Type B pancreatic cell (in vitro differentiated cells): ENCODE measurements around the gene NOX3. TPM values are rescaled to one million over a fixed set of nuclear protein-coding genes. Genes with fewer than 3 reads are reported as not detected.

ENCODE experiments used
- DNase-seq: peaks from one replicate; pipeline ENCODE4 v3.0.0; 2021; ENCODE audit warnings: mixed read lengths; ENCODE audit not compliant: unreplicated experiment; ENCODE audit errors: extremely low spot score
- H3K27ac Mint-ChIP-seq: 2 replicates; pipeline ENCODE4 v1.8.0; 2021; ENCODE audit warnings: mild to moderate bottlenecking, mixed read lengths
- H3K27me3 Mint-ChIP-seq: 2 replicates; pipeline ENCODE4 v1.8.0; 2021; ENCODE audit warnings: mixed read lengths
- H3K36me3 Mint-ChIP-seq: 2 replicates; pipeline ENCODE4 v1.8.0; 2021; ENCODE audit warnings: mixed read lengths
- H3K4me1 Mint-ChIP-seq: one replicate; pipeline ENCODE4 v1.8.0; 2021; ENCODE audit warnings: mixed read lengths; ENCODE audit not compliant: unreplicated experiment
- H3K4me3 Mint-ChIP-seq: 2 replicates; pipeline ENCODE4 v1.8.0; 2021; ENCODE audit warnings: mild to moderate bottlenecking, mixed read lengths
- H3K9me3 Mint-ChIP-seq: 2 replicates; pipeline ENCODE4 v1.8.0; 2021; ENCODE audit warnings: mixed read lengths
- total RNA-seq: library from RNA; stranded (reverse); gene quantifications from 2 replicates; pipeline ENCODE4 v1.2.1, GENCODE V29; 2021; ENCODE audit warnings: low replicate concordance
- TF ChIP-seq, protein P1 (sequence below): fragments of 200-600 bp; sonication (generic); conservative IDR thresholded peaks from 2 replicates; pipeline ENCODE4 v1.5.0; 2021; ENCODE audit warnings: antibody characterized with exemption, mild to moderate bottlenecking

Gene NOX3
- total RNA-seq, 1 donor from 2014 or later, result not detected

DNA sequence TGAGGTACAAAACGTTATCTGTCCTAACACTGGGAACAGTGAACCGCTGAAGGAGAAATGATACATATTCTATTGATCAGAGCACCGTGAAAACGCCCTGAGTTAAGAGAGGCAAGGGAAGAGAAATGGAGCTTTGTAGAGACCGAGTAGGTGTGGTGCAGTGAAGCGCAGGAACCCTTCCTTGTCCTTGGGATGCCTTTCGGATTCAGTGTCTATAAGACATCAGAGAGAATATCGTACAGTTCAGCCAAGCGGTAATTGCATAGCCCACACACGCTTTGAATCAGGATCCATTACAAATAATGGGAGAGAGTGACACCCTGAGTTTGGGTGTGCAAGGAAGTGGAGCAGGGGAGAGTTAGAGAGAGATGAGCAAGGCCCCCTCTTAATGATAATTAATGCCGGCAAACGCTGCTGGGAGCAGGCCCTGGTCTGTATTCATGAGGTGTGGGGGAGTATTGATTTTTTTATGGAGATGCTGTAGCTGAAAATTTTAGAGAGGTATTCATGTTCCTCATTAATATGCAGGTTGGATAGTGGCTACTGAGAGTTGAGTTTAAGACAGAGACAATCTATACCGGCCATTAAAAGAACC, 20.7 kb downstream of the NOX3 start:
- Mint-ChIP-seq H3K36me3 (no peaks in the 10 kb centered on the region), H3K4me3 (no peak overlapping the region), H3K4me1 (no peaks in the 10 kb centered on the region), H3K27me3 (peaks cover 3% of the 10 kb centered on the region), H3K9me3 (no peaks in the 10 kb centered on the region), H3K27ac (no peak overlapping the region)
- TF ChIP-seq, protein P1, sequence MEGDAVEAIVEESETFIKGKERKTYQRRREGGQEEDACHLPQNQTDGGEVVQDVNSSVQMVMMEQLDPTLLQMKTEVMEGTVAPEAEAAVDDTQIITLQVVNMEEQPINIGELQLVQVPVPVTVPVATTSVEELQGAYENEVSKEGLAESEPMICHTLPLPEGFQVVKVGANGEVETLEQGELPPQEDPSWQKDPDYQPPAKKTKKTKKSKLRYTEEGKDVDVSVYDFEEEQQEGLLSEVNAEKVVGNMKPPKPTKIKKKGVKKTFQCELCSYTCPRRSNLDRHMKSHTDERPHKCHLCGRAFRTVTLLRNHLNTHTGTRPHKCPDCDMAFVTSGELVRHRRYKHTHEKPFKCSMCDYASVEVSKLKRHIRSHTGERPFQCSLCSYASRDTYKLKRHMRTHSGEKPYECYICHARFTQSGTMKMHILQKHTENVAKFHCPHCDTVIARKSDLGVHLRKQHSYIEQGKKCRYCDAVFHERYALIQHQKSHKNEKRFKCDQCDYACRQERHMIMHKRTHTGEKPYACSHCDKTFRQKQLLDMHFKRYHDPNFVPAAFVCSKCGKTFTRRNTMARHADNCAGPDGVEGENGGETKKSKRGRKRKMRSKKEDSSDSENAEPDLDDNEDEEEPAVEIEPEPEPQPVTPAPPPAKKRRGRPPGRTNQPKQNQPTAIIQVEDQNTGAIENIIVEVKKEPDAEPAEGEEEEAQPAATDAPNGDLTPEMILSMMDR, result no peak
- no peak for DNase-seq

DNA sequence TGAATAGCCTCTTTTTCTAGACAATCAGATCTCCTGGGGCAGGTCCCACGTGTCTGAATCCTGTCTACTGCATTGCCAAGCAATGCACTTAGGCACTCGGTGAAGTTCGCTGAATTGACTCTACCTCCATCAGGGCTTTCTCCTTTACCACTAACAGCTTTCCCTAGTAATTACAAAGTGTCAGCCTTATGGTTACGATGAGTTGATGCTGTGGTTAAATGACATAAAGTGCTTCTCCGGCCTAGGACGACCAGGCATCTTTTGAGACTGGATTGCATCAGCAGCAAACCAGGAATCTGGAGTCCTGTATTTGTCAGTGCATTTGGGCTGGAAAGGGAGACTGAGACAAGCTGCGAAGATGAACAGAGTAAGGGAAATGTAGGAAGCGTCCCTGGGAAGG, 21.5 kb downstream of the NOX3 start:
- TF ChIP-seq, protein P1, result no peak
- no peak for DNase-seq
- Mint-ChIP-seq H3K36me3 (no peaks in the 10 kb centered on the region), H3K4me3 (no peak overlapping the region), H3K9me3 (no peaks in the 10 kb centered on the region), H3K4me1 (peaks cover 5% of the 10 kb centered on the region), H3K27ac (no peak overlapping the region), H3K27me3 (peaks cover 3% of the 10 kb centered on the region)

GRCh38 chr6:155432293-155432692, 23.3 kb downstream of the NOX3 start:
- TF ChIP-seq, protein P1, result no peak
- no peak for DNase-seq
- Mint-ChIP-seq H3K27me3 (peaks cover 3% of the 10 kb centered on the region), H3K4me1 (peaks cover 5% of the 10 kb centered on the region), H3K36me3 (no peaks in the 10 kb centered on the region), H3K9me3 (no peaks in the 10 kb centered on the region), H3K27ac (no peak overlapping the region), H3K4me3 (no peak overlapping the region)

DNA sequence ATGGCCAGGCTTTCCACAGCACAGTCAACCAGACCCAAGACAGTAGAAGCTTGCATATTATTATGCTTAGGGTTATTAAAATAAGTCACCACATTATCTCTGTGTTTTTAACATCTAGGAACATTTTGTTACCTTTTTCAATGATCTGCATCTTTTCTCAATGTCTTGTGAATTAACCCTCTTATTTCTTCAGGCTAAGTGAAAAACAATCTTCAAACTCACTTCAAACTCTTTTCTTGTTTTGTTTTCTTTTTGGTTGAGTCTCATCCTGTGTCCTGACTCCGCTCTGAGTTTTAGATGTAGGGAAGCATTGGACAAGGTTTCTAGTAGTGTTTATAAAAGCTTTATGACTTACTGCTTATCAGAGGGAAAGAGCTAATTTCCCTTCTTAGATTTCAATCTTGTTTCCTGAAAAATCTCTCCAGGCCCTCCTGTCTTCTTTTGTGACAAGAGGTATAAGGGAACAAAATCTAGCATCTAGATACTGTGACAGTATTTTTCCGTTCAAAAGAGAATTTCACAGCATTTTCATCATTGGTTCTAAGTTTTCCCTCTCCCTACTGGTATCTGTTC, 26.2 kb downstream of the NOX3 start:
- Mint-ChIP-seq H3K36me3 (no peaks in the 10 kb centered on the region), H3K9me3 (no peaks in the 10 kb centered on the region), H3K27me3 (peaks cover 3% of the 10 kb centered on the region), H3K4me3 (no peak overlapping the region), H3K27ac (no peak overlapping the region), H3K4me1 (peaks cover 5% of the 10 kb centered on the region)
- TF ChIP-seq, protein P1, result no peak
- DNase-seq, result no peak

DNA sequence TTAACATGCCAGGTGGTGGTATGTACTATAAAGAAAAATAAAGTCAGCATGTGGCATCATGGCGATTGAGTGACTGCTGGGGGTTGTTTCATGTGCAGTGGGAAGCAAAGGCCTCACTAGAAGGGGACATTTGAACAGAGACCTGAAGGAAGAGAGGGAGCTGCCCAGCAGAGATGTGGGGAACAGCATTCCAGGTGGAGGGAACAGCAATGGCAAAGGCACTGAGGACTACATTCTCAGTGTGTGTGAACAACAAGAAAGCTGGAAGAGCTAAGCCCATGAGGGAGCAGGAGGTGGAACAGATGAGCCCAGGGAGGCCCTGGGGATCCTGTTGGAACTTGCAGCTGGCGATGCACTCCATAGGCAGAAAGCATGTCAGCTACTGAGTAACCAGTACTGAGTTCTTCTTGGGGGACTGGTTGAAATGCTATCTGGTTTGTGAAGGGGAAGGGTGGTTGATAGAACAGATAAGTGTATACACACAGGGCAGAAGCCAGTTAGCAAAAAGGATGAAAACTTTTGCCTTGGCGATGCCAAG, 29.2 kb downstream of the NOX3 start:
- no peak for DNase-seq
- Mint-ChIP-seq H3K36me3 (no peaks in the 10 kb centered on the region), H3K27me3 (peaks cover 4% of the 10 kb centered on the region), H3K9me3 (no peaks in the 10 kb centered on the region), H3K4me1 (peaks cover 5% of the 10 kb centered on the region), H3K27ac (no peak overlapping the region), H3K4me3 (no peak overlapping the region)
- TF ChIP-seq, protein P1, result no peak
